Duodenal mucosa (tissue), 2 donors: ENCODE results near the gene CD5L.

Source experiments
- H3K27ac ChIP-seq: one replicate; pipeline ENCODE4 v1.7.0; 2013; ENCODE audit warnings: low read depth, low read length
- H3K27me3 ChIP-seq, 2 donors: one replicate each; pipeline ENCODE4 v1.7.0; 2013; ENCODE audit warnings: low read length in 2 of 2, control low read depth in 1 of 2; ENCODE audit not compliant: insufficient read depth in 2 of 2, control insufficient read depth in 1 of 2
- H3K36me3 ChIP-seq, 2 donors: one replicate each; pipeline ENCODE4 v1.7.0; 2013; ENCODE audit warnings: low read length in 2 of 2, control low read depth in 1 of 2; ENCODE audit not compliant: insufficient read depth in 2 of 2, control insufficient read depth in 1 of 2
- H3K4me1 ChIP-seq, 2 donors: one replicate each; pipeline ENCODE4 v1.7.0; 2013; ENCODE audit warnings: low read length in 2 of 2, control low read depth in 1 of 2; ENCODE audit not compliant: insufficient read depth in 2 of 2, control insufficient read depth in 1 of 2
- H3K4me3 ChIP-seq, 2 donors: one replicate each; pipeline ENCODE4 v1.7.0; 2013; ENCODE audit warnings: low read length in 2 of 2, low read depth in 1 of 2
- H3K9ac ChIP-seq, 2 donors: one replicate each; pipeline ENCODE4 v1.7.0; 2013; ENCODE audit warnings: low read length in 2 of 2, low read depth in 1 of 2
- H3K9me3 ChIP-seq, 2 donors: one replicate each; pipeline ENCODE4 v1.7.0; 2013; ENCODE audit warnings: low read length in 2 of 2, control low read depth in 1 of 2; ENCODE audit not compliant: control insufficient read depth in 1 of 2

CD5L gene

GRCh38 chr1:157841708-157842107, at the start of gene CD5L:
CD5L (minus strand) TSS chr1:157841808; CDS start chr1:157841701, 107 bp downstream.
- H3K36me3 ChIP-seq, result no peaks in the 10 kb centered on the region
- H3K9me3 ChIP-seq, result no peaks in the 10 kb centered on the region
- H3K4me1 ChIP-seq, result no peaks in the 10 kb centered on the region
- H3K4me3 ChIP-seq, result no peak within 1 kb of the TSS
- H3K27me3 ChIP-seq, result no peaks in the 10 kb centered on the region
- H3K27ac ChIP-seq, result no peak within 1 kb of the TSS
- H3K9ac ChIP-seq, result no peak within 1 kb of the TSS

- Histone ChIP-seq H3K27me3 (no peaks in the 10 kb centered on the region), H3K9me3 (no peaks in the 10 kb centered on the region), H3K27ac (no peak overlapping the region), H3K9ac (no peak overlapping the region), H3K36me3 (no peaks in the 10 kb centered on the region), H3K4me3 (no peak overlapping the region), H3K4me1 (no peaks in the 10 kb centered on the region)
Observed at GRCh38 chr1:157882580-157882979, 41.0 kb upstream of the CD5L start.

GRCh38 chr1:157880621-157881020, 39.0 kb upstream of the CD5L start:
- H3K4me1 ChIP-seq, result no peaks in the 10 kb centered on the region
- H3K9ac ChIP-seq, result no peak overlapping the region
- H3K9me3 ChIP-seq, result no peaks in the 10 kb centered on the region
- no peaks in the 10 kb centered on the region for H3K27me3 ChIP-seq
- H3K36me3 ChIP-seq, result no peaks in the 10 kb centered on the region
- H3K27ac ChIP-seq, result no peak overlapping the region
- H3K4me3 ChIP-seq, result no peak overlapping the region

- no peaks in the 10 kb centered on the region for H3K4me1 ChIP-seq
- no peaks in the 10 kb centered on the region for H3K9me3 ChIP-seq
- H3K27ac ChIP-seq, result no peak overlapping the region
- H3K36me3 ChIP-seq, result no peaks in the 10 kb centered on the region
- no peaks in the 10 kb centered on the region for H3K27me3 ChIP-seq
- H3K9ac ChIP-seq, result no peak overlapping the region
- no peak overlapping the region for H3K4me3 ChIP-seq
Observed at GRCh38 chr1:157878059-157878458, 36.5 kb upstream of the CD5L start.

GRCh38 chr1:157870490-157870889, 28.9 kb upstream of the CD5L start:
- Histone ChIP-seq H3K27me3 (no peaks in the 10 kb centered on the region), H3K9me3 (no peaks in the 10 kb centered on the region), H3K9ac (no peak overlapping the region), H3K36me3 (no peaks in the 10 kb centered on the region), H3K4me1 (no peaks in the 10 kb centered on the region), H3K27ac (no peak overlapping the region), H3K4me3 (no peak overlapping the region)

GRCh38 chr1:157868654-157869053, 27.0 kb upstream of the CD5L start:
- Histone ChIP-seq H3K27ac (no peak overlapping the region), H3K4me3 (no peak overlapping the region), H3K9ac (no peak overlapping the region), H3K27me3 (no peaks in the 10 kb centered on the region), H3K9me3 (no peaks in the 10 kb centered on the region), H3K4me1 (no peaks in the 10 kb centered on the region), H3K36me3 (no peaks in the 10 kb centered on the region)

- H3K9me3 ChIP-seq, result no peaks in the 10 kb centered on the region
- no peak overlapping the region for H3K4me3 ChIP-seq
- no peaks in the 10 kb centered on the region for H3K27me3 ChIP-seq
- no peaks in the 10 kb centered on the region for H3K4me1 ChIP-seq
- H3K36me3 ChIP-seq, result no peaks in the 10 kb centered on the region
- H3K27ac ChIP-seq, result no peak overlapping the region
- H3K9ac ChIP-seq, result no peak overlapping the region
Observed at GRCh38 chr1:157862114-157863070, 20.8 kb upstream of the CD5L start.

GRCh38 chr1:157856538-157856937, 14.9 kb upstream of the CD5L start:
- H3K4me3 ChIP-seq, result no peak overlapping the region
- no peak overlapping the region for H3K9ac ChIP-seq
- no peaks in the 10 kb centered on the region for H3K36me3 ChIP-seq
- no peaks in the 10 kb centered on the region for H3K9me3 ChIP-seq
- H3K27ac ChIP-seq, result no peak overlapping the region
- H3K4me1 ChIP-seq, result no peaks in the 10 kb centered on the region
- no peaks in the 10 kb centered on the region for H3K27me3 ChIP-seq

GRCh38 chr1:157852476-157852875, 10.9 kb upstream of the CD5L start:
- Histone ChIP-seq H3K36me3 (no peaks in the 10 kb centered on the region), H3K9me3 (no peaks in the 10 kb centered on the region)

GRCh38 chr1:157849229-157849875, 7.7 kb upstream of the CD5L start:
- Histone ChIP-seq H3K9ac (no peak overlapping the region), H3K9me3 (no peaks in the 10 kb centered on the region), H3K27me3 (no peaks in the 10 kb centered on the region), H3K4me1 (no peaks in the 10 kb centered on the region), H3K36me3 (no peaks in the 10 kb centered on the region), H3K27ac (no peak overlapping the region), H3K4me3 (no peak overlapping the region)

More at GRCh38 chr1:157852476-157852875, 10.9 kb upstream of the CD5L start:
- Histone ChIP-seq H3K27me3 (no peaks in the 10 kb centered on the region), H3K4me1 (no peaks in the 10 kb centered on the region), H3K4me3 (no peak overlapping the region), H3K9ac (no peak overlapping the region), H3K27ac (no peak overlapping the region)
